Stimulated activated CD4-positive, alpha-beta T cell treated with anti-CD3 and anti-CD28 coated beads, Interleukin-2, amount 100 ng/mL, for 24 hours (primary cell): ENCODE results near the gene SLC12A2.

ENCODE experiments used
- DNase-seq, 2 donors: peaks; one replicate each; pipeline ENCODE4 v3.0.0-alpha.2; 2020

The SLC12A2 gene

GRCh38 chr5:128097781-128098180, 14.2 kb downstream of the SLC12A2 start:
- DNase-seq = no peak

GRCh38 chr5:128099944-128100343, 16.4 kb downstream of the SLC12A2 start:
- no peak for DNase-seq

GRCh38 chr5:128100860-128101557, 17.4 kb downstream of the SLC12A2 start:
- DNase-seq = no peak

- DNase-seq = no peak
Observed at GRCh38 chr5:128101676-128102075, 18.1 kb downstream of the SLC12A2 start.

- DNase-seq = no peak
Observed at GRCh38 chr5:128105203-128105602, 21.6 kb downstream of the SLC12A2 start.

- no peak for DNase-seq
Observed at GRCh38 chr5:128109138-128109537, 25.6 kb downstream of the SLC12A2 start.

GRCh38 chr5:128109766-128110165, 26.2 kb downstream of the SLC12A2 start:
- DNase-seq = no peak

GRCh38 chr5:128111818-128112448, 28.4 kb downstream of the SLC12A2 start:
- DNase-seq = no peak

- no peak for DNase-seq
Observed at GRCh38 chr5:128116445-128116844, 32.9 kb downstream of the SLC12A2 start.

- DNase-seq = no peak
Observed at GRCh38 chr5:128118214-128118613, 34.6 kb downstream of the SLC12A2 start.

GRCh38 chr5:128121651-128122050, 38.1 kb downstream of the SLC12A2 start:
- no peak for DNase-seq

- DNase-seq = no peak
Observed at GRCh38 chr5:128123936-128124335, 40.4 kb downstream of the SLC12A2 start.

- DNase-seq = no peak
Observed at GRCh38 chr5:128126241-128126640, 42.7 kb downstream of the SLC12A2 start.

- DNase-seq = no peak
Observed at GRCh38 chr5:128132499-128132898, 48.9 kb downstream of the SLC12A2 start.

- DNase-seq = no peak
Observed at GRCh38 chr5:128135286-128135685, 51.7 kb downstream of the SLC12A2 start.

GRCh38 chr5:128143911-128144310, 60.3 kb downstream of the SLC12A2 start:
- DNase-seq = no peak

- no peak for DNase-seq
Observed at GRCh38 chr5:128144491-128144890, 60.9 kb downstream of the SLC12A2 start.

GRCh38 chr5:128146671-128147070, 63.1 kb downstream of the SLC12A2 start:
- no peak for DNase-seq

- DNase-seq = no peak
Observed at GRCh38 chr5:128154943-128155342, 71.4 kb downstream of the SLC12A2 start.

GRCh38 chr5:128155776-128156175, 72.2 kb downstream of the SLC12A2 start:
- DNase-seq = no peak

GRCh38 chr5:128156521-128156920, 73.0 kb downstream of the SLC12A2 start:
- DNase-seq = no peak

- DNase-seq = no peak
Observed at GRCh38 chr5:128158342-128158741, 74.8 kb downstream of the SLC12A2 start.

GRCh38 chr5:128163991-128164390, 80.4 kb downstream of the SLC12A2 start:
- no peak for DNase-seq

- DNase-seq = no peak
Observed at GRCh38 chr5:128169401-128170017, 85.9 kb downstream of the SLC12A2 start.
